Panc1 (cell line): ENCODE results near the gene LRP5.

Experiments used
- CTCF ChIP-seq: fragments of 450-650 bp; IDR thresholded peaks from 2 replicates; pipeline ENCODE4 v1.5.1; 2017; ENCODE audit warnings: mild to moderate bottlenecking
- POLR2AphosphoS5 ChIP-seq: IDR thresholded peaks from 2 replicates; pipeline ENCODE4 v1.6.1; 2012; ENCODE audit warnings: mild to moderate bottlenecking, low read depth, low read length, moderate library complexity
- REST ChIP-seq, 2 experiments: IDR thresholded peaks; 2 replicates each; pipeline ENCODE4 v1.6.1; 2011 to 2012; ENCODE audit warnings: low read depth in 2 of 2, control low read depth in 1 of 2, low read length in 1 of 2, mild to moderate bottlenecking in 1 of 2, moderate library complexity in 1 of 2; ENCODE audit not compliant: insufficient read depth in 1 of 2

- TF ChIP-seq CTCF, result no peak
- no peak for TF ChIP-seq POLR2AphosphoS5
- TF ChIP-seq REST (IDR thresholded peaks at IDR 0.05; ENCODE audit: insufficient read depth in 1 of 2, low read depth in 2 of 2, low read length in 1 of 2), result no peak
These were observed 953 bp upstream of the LRP5 start for GRCh38 chr11:68311160-68312116.
